Fibroblast of lung (primary cell): ENCODE results near the gene EBPL. TPM values are rescaled to one million over a fixed set of nuclear protein-coding genes. Genes with fewer than 3 reads are reported as not detected.

ENCODE experiments used
- DNase-seq, 2 donors: peaks; one replicate each; pipeline versions ENCODE4 v3.0.0 to v3.0.0-alpha.2; 2010; ENCODE audit warnings: low read depth in 2 of 2
- H2AFZ ChIP-seq: 2 replicates; pipeline ENCODE4 v1.5.1; 2012; ENCODE audit warnings: low read length, control low read depth, inconsistent platforms
- H3K27ac ChIP-seq: 2 replicates; pipeline ENCODE4 v1.5.1; 2011; ENCODE audit warnings: low read length, control low read depth; ENCODE audit not compliant: insufficient read depth
- H3K27me3 ChIP-seq: 2 replicates; pipeline ENCODE4 v1.5.1; 2011; ENCODE audit warnings: mild to moderate bottlenecking, low read length; ENCODE audit not compliant: control insufficient read depth, insufficient read depth
- H3K36me3 ChIP-seq: 2 replicates; pipeline ENCODE4 v1.5.1; 2011; ENCODE audit warnings: low read length; ENCODE audit not compliant: control insufficient read depth, insufficient read depth
- H3K4me1 ChIP-seq: 2 replicates; pipeline ENCODE4 v1.5.1; 2011; ENCODE audit warnings: low read length; ENCODE audit not compliant: control insufficient read depth, insufficient read depth; ENCODE audit errors: extremely low read depth
- H3K4me2 ChIP-seq: 2 replicates; pipeline ENCODE4 v1.5.1; 2011; ENCODE audit warnings: low read length, control low read depth; ENCODE audit not compliant: insufficient read depth; ENCODE audit errors: extremely low read depth
- H3K4me3 ChIP-seq, 4 experiments: fragments of 200-600 bp in 1 of 4; sonication (generic) in 1 of 4; replicated peaks in 1 of 4; 2 replicates each; pipeline ENCODE4 v1.5.1; 2011 to 2016; ENCODE audit warnings: low read length in 4 of 4, low read depth in 3 of 4, mild to moderate bottlenecking in 3 of 4, control low read depth in 2 of 4, inconsistent platforms in 1 of 4, mixed read lengths in 1 of 4; ENCODE audit not compliant: insufficient read depth in 1 of 4; ENCODE audit errors: control extremely low read depth in 1 of 4
- H3K79me2 ChIP-seq: 2 replicates; pipeline ENCODE4 v1.5.1; 2012; ENCODE audit warnings: mild to moderate bottlenecking, low read length, inconsistent platforms; ENCODE audit not compliant: control insufficient read depth, insufficient read depth
- H3K9ac ChIP-seq: 2 replicates; pipeline ENCODE4 v1.5.1; 2011; ENCODE audit warnings: mild to moderate bottlenecking, low read length, control low read depth; ENCODE audit not compliant: insufficient read depth
- H3K9me3 ChIP-seq: 2 replicates; pipeline ENCODE4 v1.5.1; 2012; ENCODE audit warnings: low read depth, low read length; ENCODE audit not compliant: control insufficient read depth, insufficient read depth
- H4K20me1 ChIP-seq: 2 replicates; pipeline ENCODE4 v1.5.1; 2011; ENCODE audit warnings: low read length; ENCODE audit not compliant: control insufficient read depth, insufficient read depth; ENCODE audit errors: extremely low read depth
- CTCF ChIP-seq, 2 donors: IDR thresholded peaks in 1 of 2; conservative IDR thresholded peaks in 1 of 2; 1 replicate in 1 of 2; 2 replicates in 1 of 2; pipeline ENCODE4 v1.5.1; 2011 to 2012; ENCODE audit warnings: low read length in 2 of 2, control low read depth in 1 of 2, inconsistent platforms in 1 of 2, low read depth in 1 of 2, mild to moderate bottlenecking in 1 of 2
- EZH2 ChIP-seq: IDR thresholded peaks from 2 replicates; pipeline ENCODE4 v1.5.1; 2012; ENCODE audit warnings: low read length, control low read depth, mild to moderate bottlenecking; ENCODE audit errors: missing control alignments
- polyA minus RNA-seq: library from RNA; depleted of rRNA, polyadenylated mRNA; stranded (reverse); fragments of >200 nt; gene quantifications from 2 replicates; pipeline ENCODE4 v1.2.3, GENCODE V29; 2011; ENCODE audit warnings: low replicate concordance
- polyA plus RNA-seq, 2 donors: library from polyadenylated mRNA; depleted of rRNA in 1 of 2; stranded (reverse) in 1 of 2; unstranded in 1 of 2; fragments of >200 nt; gene quantifications; 2 replicates each; pipeline ENCODE4 v1.2.1, GENCODE V29; 2011 to 2012; ENCODE audit warnings: missing spikeins in 1 of 2
- total RNA-seq: library from RNA; depleted of rRNA; stranded (reverse); fragments of >200 nt; gene quantifications from 2 replicates; pipeline ENCODE4 v1.2.1, GENCODE V29; 2014

Gene EBPL
- total RNA-seq (90.3 and 93.7 TPM in 2 replicates), polyA plus RNA-seq (69.4 and 78.2 TPM in 2 replicates), polyA minus RNA-seq (14.7 and 23.3 TPM in 2 replicates)
- polyA plus RNA-seq (2012) = 58.6 and 64.7 TPM in 2 replicates

GRCh38 chr13:49690995-49691784 is at the start of gene EBPL:
EBPL (minus strand) TSS chr13:49691486; CDS start chr13:49691424, 62 bp downstream.
- Histone ChIP-seq H3K4me3 (peak within 1 kb of the TSS; percentile 71 to 82 (median 76)), H3K27ac (peak within 1 kb of the TSS; percentile 62), H3K4me1 (no peaks in the 10 kb centered on the region), H3K27me3 (no peaks in the 10 kb centered on the region), H3K4me2 (peak within 1 kb of the TSS; percentile 68), H3K79me2 (peaks cover 20% of the 10 kb centered on the region), H3K36me3 (no peaks in the 10 kb centered on the region), H3K9ac (peak within 1 kb of the TSS; percentile 45), H4K20me1 (no peaks in the 10 kb centered on the region), H2AFZ (peak within 1 kb of the TSS; percentile 91), H3K9me3 (no peaks in the 10 kb centered on the region)
- peak; percentile 83 to 87 for DNase-seq
- TF ChIP-seq CTCF (conservative IDR thresholded peaks at IDR 0.05 in 1 of 2, IDR thresholded peaks at IDR 0.05 in 1 of 2; ENCODE audit: low read depth in 1 of 2, low read length in 2 of 2) = no peak
- TF ChIP-seq EZH2 = no peak

- DNase-seq = no peak
- H3K4me3 ChIP-seq = no peak overlapping the region
- no peaks in the 10 kb centered on the region for H3K4me1 ChIP-seq
- H2AFZ ChIP-seq = no peak overlapping the region
- no peaks in the 10 kb centered on the region for H3K27me3 ChIP-seq
- H3K27ac ChIP-seq = no peak overlapping the region
- no peaks in the 10 kb centered on the region for H3K9me3 ChIP-seq
- H3K79me2 ChIP-seq = no peaks in the 10 kb centered on the region
- no peak overlapping the region for H3K9ac ChIP-seq
- TF ChIP-seq CTCF (conservative IDR thresholded peaks at IDR 0.05 in 1 of 2, IDR thresholded peaks at IDR 0.05 in 1 of 2; ENCODE audit: low read depth in 1 of 2, low read length in 2 of 2) (no peak), EZH2 (no peak)
- no peaks in the 10 kb centered on the region for H4K20me1 ChIP-seq
- no peaks in the 10 kb centered on the region for H3K36me3 ChIP-seq
- H3K4me2 ChIP-seq = no peak overlapping the region
These were observed 49.6 kb upstream of the EBPL start for GRCh38 chr13:49740870-49741269.

- no peaks in the 10 kb centered on the region for H3K4me1 ChIP-seq
- no peaks in the 10 kb centered on the region for H3K36me3 ChIP-seq
- H2AFZ ChIP-seq = no peak overlapping the region
- no peaks in the 10 kb centered on the region for H4K20me1 ChIP-seq
- TF ChIP-seq EZH2 (no peak), CTCF (conservative IDR thresholded peaks at IDR 0.05 in 1 of 2, IDR thresholded peaks at IDR 0.05 in 1 of 2; ENCODE audit: low read depth in 1 of 2, low read length in 2 of 2) (no peak)
- no peak overlapping the region for H3K27ac ChIP-seq
- no peak overlapping the region for H3K9ac ChIP-seq
- no peak for DNase-seq
- H3K79me2 ChIP-seq = no peaks in the 10 kb centered on the region
- no peak overlapping the region for H3K4me2 ChIP-seq
- H3K27me3 ChIP-seq = no peaks in the 10 kb centered on the region
- H3K4me3 ChIP-seq = no peak overlapping the region
- no peaks in the 10 kb centered on the region for H3K9me3 ChIP-seq
These were observed 48.4 kb upstream of the EBPL start for GRCh38 chr13:49739498-49740187.
